Measurements from ENCODE around the gene PCF11. TPM values are rescaled to one million over a fixed set of nuclear protein-coding genes. Genes with fewer than 3 reads are reported as not detected.

Gene PCF11
- total and polyA plus RNA-seq, 2 of the 13 experiments (the other 11 are each of a cell fraction or from before 2014, with no cell fraction given), result 40.3 to 47.7 TPM

GRCh38 chr11:83193315-83194280 lies 36.7 kb downstream of the PCF11 start, which contains the start of gene ANKRD42 (continued):
- TF ChIP-seq ZNF557 (CRISPR knock-in tag; IDR thresholded peaks at IDR 0.05) (0 out of 2 replicates have a peak, but pooled peaks have one; percentile 38), MIER2 (CRISPR knock-in tag; IDR thresholded peaks at IDR 0.05) (no peak), HOXA9 (CRISPR knock-in tag; IDR thresholded peaks at IDR 0.05; ENCODE audit: borderline replicate concordance) (no peak), ZFAT (CRISPR knock-in tag; conservative IDR thresholded peaks at IDR 0.05) (no peak), RBAK (CRISPR knock-in tag; IDR thresholded peaks at IDR 0.05) (no peak), ZSCAN31 (CRISPR knock-in tag; IDR thresholded peaks at IDR 0.05; ENCODE audit: low read depth) (peak; percentile 58; the same call in 1 of the 2 replicates), HNRNPH1 (optimal IDR thresholded peaks at IDR 0.05; ENCODE audit: low read depth, low read length) (no peak), NFIB (CRISPR knock-in tag; IDR thresholded peaks at IDR 0.05; ENCODE audit: borderline replicate concordance) (no peak), ZNF446 (CRISPR knock-in tag; IDR thresholded peaks at IDR 0.05) (no peak), ARNT2 (CRISPR knock-in tag; IDR thresholded peaks at IDR 0.05; ENCODE audit: low read depth) (no peak), ZNF598 (CRISPR knock-in tag; IDR thresholded peaks at IDR 0.05; ENCODE audit: borderline replicate concordance) (no peak; the same call in 1 of the 2 replicates), MIXL1 (CRISPR knock-in tag; IDR thresholded peaks at IDR 0.05) (no peak; the same call in 1 of the 2 replicates), SALL1 (CRISPR knock-in tag; IDR thresholded peaks at IDR 0.05) (peak; percentile 44; the same call in 1 of the 2 replicates), ZNF30 (CRISPR knock-in tag; IDR thresholded peaks at IDR 0.05) (no peak), PHF21A (CRISPR knock-in tag; IDR thresholded peaks at IDR 0.05) (no peak), ZNF562 (CRISPR knock-in tag; IDR thresholded peaks at IDR 0.05; ENCODE audit: borderline replicate concordance) (no peak), ZNF878 (CRISPR knock-in tag; IDR thresholded peaks at IDR 0.05) (no peak), CREB3 (CRISPR knock-in tag; IDR thresholded peaks at IDR 0.05) (no peak), ZNF501 (CRISPR knock-in tag; IDR thresholded peaks at IDR 0.05) (peak; percentile 84), ZNF788 (CRISPR knock-in tag; IDR thresholded peaks at IDR 0.05; ENCODE audit: borderline replicate concordance) (0 out of 2 replicates have a peak, but pooled peaks have one; percentile 60), ZNF354B (CRISPR knock-in tag; IDR thresholded peaks at IDR 0.05) (no peak), REPIN1 (CRISPR knock-in tag; IDR thresholded peaks at IDR 0.05; ENCODE audit: borderline replicate concordance, low read depth) (peak; percentile 58; the same call in 1 of the 2 replicates), STAT6 (CRISPR knock-in tag; IDR thresholded peaks at IDR 0.05; ENCODE audit: borderline replicate concordance) (no peak; the same call in 1 of the 2 replicates), TBP (CRISPR knock-in tag; IDR thresholded peaks at IDR 0.05) (no peak), SIX1 (CRISPR knock-in tag; IDR thresholded peaks at IDR 0.05; ENCODE audit: borderline replicate concordance) (no peak), HMGA1 (CRISPR knock-in tag; conservative IDR thresholded peaks at IDR 0.05) (no peak), ZNF740 (CRISPR knock-in tag; IDR thresholded peaks at IDR 0.05) (no peak)
